Sigmoid colon (tissue), 3 donors: ENCODE data around the gene PTX4.

Experiments used
- POLR2A ChIP-seq, 2 donors: fragments of 450-650 bp; IDR thresholded peaks; one replicate each; pipeline ENCODE4 v1.6.1; 2016; ENCODE audit warnings: antibody characterized with exemption in 2 of 2, mild to moderate bottlenecking in 2 of 2, moderate library complexity in 2 of 2
- TF ChIP-seq, protein P1 (sequence below), 4 experiments: fragments of 450-650 bp in 3 of 4; fragments of 200-600 bp in 1 of 4; IDR thresholded peaks; one replicate each; pipeline ENCODE4 v1.5.1; 2016 to 2019; ENCODE audit warnings: antibody characterized with exemption in 4 of 4, mild to moderate bottlenecking in 3 of 4, moderate library complexity in 2 of 4

DNA sequence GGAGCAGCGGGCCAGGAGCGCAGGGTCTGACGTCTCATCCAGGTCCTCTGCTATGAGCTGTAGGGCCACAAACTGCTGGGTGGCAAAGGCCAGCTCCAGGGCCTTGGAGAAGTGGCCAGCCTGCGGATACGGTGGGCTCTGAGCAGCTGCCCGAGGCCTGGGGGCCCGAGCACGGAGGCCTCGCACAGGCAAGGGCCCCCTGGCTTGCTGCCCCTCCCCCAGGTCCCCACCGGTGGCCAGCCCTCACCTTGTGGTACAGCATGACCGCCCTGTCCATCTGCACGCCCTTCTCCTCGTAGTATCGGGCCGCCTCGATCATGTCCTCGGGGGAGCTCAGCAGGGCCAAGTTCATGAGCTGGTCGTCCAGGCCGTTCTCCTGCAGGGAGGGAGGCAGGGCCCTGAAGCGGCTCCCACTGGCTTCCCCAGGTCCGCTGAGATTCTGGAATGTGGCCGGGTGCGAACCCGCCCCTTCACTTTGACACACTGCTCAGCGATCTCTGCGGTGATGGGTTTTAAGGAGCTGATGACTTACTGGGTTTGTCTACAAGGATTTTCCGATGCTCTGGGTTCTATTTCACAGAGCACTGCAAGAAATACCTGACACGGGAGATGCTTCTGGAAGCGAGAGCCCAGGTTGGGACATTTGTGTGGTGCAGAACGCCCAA is 35.0 kb upstream of the PTX4 start:
- TF ChIP-seq, protein P1, sequence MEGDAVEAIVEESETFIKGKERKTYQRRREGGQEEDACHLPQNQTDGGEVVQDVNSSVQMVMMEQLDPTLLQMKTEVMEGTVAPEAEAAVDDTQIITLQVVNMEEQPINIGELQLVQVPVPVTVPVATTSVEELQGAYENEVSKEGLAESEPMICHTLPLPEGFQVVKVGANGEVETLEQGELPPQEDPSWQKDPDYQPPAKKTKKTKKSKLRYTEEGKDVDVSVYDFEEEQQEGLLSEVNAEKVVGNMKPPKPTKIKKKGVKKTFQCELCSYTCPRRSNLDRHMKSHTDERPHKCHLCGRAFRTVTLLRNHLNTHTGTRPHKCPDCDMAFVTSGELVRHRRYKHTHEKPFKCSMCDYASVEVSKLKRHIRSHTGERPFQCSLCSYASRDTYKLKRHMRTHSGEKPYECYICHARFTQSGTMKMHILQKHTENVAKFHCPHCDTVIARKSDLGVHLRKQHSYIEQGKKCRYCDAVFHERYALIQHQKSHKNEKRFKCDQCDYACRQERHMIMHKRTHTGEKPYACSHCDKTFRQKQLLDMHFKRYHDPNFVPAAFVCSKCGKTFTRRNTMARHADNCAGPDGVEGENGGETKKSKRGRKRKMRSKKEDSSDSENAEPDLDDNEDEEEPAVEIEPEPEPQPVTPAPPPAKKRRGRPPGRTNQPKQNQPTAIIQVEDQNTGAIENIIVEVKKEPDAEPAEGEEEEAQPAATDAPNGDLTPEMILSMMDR (IDR thresholded peaks at IDR 0.05): no peak
- TF ChIP-seq POLR2A (IDR thresholded peaks at IDR 0.05): no peak
